Sigmoid colon (tissue), 4 donors: ENCODE data around the gene GOLGA8S.
"Not testable (repeated sequence)": the region's sequence is repeated elsewhere in the genome, so short reads cannot be mapped to it uniquely, and the experiment has no call there.

Experiments used
- EP300 ChIP-seq, 4 donors: sonication (generic); formaldehyde crosslinking; IDR thresholded peaks; one replicate each; pipeline ENCODE4 v1.6.1; 2017; ENCODE audit warnings: antibody characterized with exemption in 4 of 4
- POLR2A ChIP-seq, 2 donors: fragments of 450-650 bp; IDR thresholded peaks; one replicate each; pipeline ENCODE4 v1.6.1; 2016; ENCODE audit warnings: antibody characterized with exemption in 2 of 2, mild to moderate bottlenecking in 2 of 2, moderate library complexity in 2 of 2
- POLR2AphosphoS5 ChIP-seq, 4 donors: sonication (generic); formaldehyde crosslinking; IDR thresholded peaks; one replicate each; pipeline ENCODE4 v1.6.1; 2017; ENCODE audit warnings: antibody characterized with exemption in 4 of 4
- TF ChIP-seq, protein P1 (sequence below), 4 experiments: fragments of 450-650 bp in 3 of 4; fragments of 200-600 bp in 1 of 4; IDR thresholded peaks; one replicate each; pipeline ENCODE4 v1.5.1; 2016 to 2019; ENCODE audit warnings: antibody characterized with exemption in 4 of 4, mild to moderate bottlenecking in 3 of 4, moderate library complexity in 2 of 4

DNA sequence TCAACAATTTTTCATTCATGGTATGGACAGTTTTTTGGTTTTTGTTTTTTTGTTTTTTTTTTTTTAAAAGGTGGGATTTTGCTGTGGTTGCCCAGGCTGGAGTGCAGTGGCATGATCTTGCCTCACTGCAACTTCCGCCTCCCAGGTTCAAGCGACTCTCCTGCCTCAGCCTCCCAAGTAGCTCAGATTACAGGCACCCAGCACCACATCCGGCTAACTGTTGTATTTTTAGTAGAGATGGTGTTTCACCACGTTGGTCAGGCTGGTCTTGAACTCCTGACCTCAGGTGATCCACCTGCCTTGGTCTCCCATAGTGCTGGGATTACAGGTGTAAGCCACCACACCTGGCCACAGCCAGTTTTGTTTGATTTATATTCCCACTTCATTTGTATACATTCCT is 16.6 kb downstream of the GOLGA8S start:
- TF ChIP-seq, protein P1, sequence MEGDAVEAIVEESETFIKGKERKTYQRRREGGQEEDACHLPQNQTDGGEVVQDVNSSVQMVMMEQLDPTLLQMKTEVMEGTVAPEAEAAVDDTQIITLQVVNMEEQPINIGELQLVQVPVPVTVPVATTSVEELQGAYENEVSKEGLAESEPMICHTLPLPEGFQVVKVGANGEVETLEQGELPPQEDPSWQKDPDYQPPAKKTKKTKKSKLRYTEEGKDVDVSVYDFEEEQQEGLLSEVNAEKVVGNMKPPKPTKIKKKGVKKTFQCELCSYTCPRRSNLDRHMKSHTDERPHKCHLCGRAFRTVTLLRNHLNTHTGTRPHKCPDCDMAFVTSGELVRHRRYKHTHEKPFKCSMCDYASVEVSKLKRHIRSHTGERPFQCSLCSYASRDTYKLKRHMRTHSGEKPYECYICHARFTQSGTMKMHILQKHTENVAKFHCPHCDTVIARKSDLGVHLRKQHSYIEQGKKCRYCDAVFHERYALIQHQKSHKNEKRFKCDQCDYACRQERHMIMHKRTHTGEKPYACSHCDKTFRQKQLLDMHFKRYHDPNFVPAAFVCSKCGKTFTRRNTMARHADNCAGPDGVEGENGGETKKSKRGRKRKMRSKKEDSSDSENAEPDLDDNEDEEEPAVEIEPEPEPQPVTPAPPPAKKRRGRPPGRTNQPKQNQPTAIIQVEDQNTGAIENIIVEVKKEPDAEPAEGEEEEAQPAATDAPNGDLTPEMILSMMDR (IDR thresholded peaks at IDR 0.05): not testable (repeated sequence)
- TF ChIP-seq POLR2AphosphoS5, POLR2A, EP300 (IDR thresholded peaks at IDR 0.05): not testable (repeated sequence)
